ENCODE measurements around the gene ZNF362.

The ZNF362 gene

GRCh38 chr1:33275195-33275594, 18.9 kb downstream of the ZNF362 start:
- Histone ChIP-seq H3K9me3 (ENCODE audit: control insufficient read depth, insufficient read depth, low read depth, low read length) (no peaks in the 10 kb centered on the region), H3K4me1 (ENCODE audit: control insufficient read depth, insufficient read depth, low read length) (peaks cover 14% of the 10 kb centered on the region), H3K4me3 (ENCODE audit: low read depth, low read length) (no peak overlapping the region), H3K9ac (ENCODE audit: low read length) (no peak overlapping the region), H3K27me3 (ENCODE audit: control insufficient read depth, insufficient read depth, low read length) (no peaks in the 10 kb centered on the region), H3K27ac (ENCODE audit: low read depth, low read length) (no peak overlapping the region), H3K36me3 (ENCODE audit: control insufficient read depth, insufficient read depth, low read length) (peaks cover 26% of the 10 kb centered on the region)

GRCh38 chr1:33275706-33276572, 19.6 kb downstream of the ZNF362 start:
- Histone ChIP-seq H3K27ac (ENCODE audit: low read depth, low read length) (no peak overlapping the region), H3K9ac (ENCODE audit: low read length) (no peak overlapping the region), H3K27me3 (ENCODE audit: control insufficient read depth, insufficient read depth, low read length) (no peaks in the 10 kb centered on the region), H3K4me3 (ENCODE audit: low read depth, low read length) (no peak overlapping the region), H3K4me1 (ENCODE audit: control insufficient read depth, insufficient read depth, low read length) (peaks cover 10% of the 10 kb centered on the region), H3K9me3 (ENCODE audit: control insufficient read depth, insufficient read depth, low read depth, low read length) (no peaks in the 10 kb centered on the region), H3K36me3 (ENCODE audit: control insufficient read depth, insufficient read depth, low read length) (peaks cover 25% of the 10 kb centered on the region)

DNA sequence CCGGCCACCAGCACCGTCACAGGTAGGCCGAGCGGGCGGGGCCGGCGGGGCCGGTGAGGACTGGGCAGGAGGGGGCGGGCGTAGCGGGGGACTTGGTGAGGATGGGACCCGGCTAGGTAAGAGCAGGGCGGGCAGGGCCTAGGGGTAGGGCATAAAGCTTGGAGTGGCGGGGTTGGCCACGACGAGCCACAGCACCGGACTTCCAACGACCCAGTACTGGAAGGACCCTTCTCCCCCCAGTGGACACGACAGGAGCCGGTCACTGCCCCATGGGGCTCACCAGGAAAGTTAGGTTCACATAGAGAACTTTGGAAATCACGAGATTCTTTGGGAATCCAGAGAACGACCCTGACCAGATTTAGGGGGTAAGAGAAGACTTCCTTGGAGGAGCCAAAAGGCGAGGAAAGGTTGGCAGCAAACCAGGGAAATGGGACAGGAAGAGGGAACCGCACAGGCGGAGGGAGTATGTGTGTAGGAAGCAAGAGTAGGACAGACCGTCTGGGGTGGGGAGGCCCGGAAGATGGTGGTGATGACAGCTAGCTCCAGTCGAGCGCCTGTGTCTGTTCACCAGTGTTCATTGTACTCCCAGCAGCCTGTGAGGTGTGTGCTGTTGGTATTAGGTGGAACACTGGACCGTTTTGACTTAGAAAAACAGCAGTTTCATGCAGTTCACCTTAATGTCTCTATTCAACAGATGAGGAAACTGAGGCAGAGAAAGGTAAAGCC, 20.4 kb downstream of the ZNF362 start:
- H3K9ac ChIP-seq (ENCODE audit: low read length): no peak overlapping the region
- no peaks in the 10 kb centered on the region for H3K27me3 ChIP-seq (ENCODE audit: control insufficient read depth, insufficient read depth, low read length)
- peaks cover 30% of the 10 kb centered on the region for H3K36me3 ChIP-seq (ENCODE audit: control insufficient read depth, insufficient read depth, low read length)
- H3K4me1 ChIP-seq (ENCODE audit: control insufficient read depth, insufficient read depth, low read length): peaks cover 10% of the 10 kb centered on the region
- H3K27ac ChIP-seq (ENCODE audit: low read depth, low read length): no peak overlapping the region
- no peaks in the 10 kb centered on the region for H3K9me3 ChIP-seq (ENCODE audit: control insufficient read depth, insufficient read depth, low read depth, low read length)
- no peak overlapping the region for H3K4me3 ChIP-seq (ENCODE audit: low read depth, low read length)

GRCh38 chr1:33277488-33278084, 21.3 kb downstream of the ZNF362 start:
- Histone ChIP-seq H3K36me3 (ENCODE audit: control insufficient read depth, insufficient read depth, low read length) (peaks cover 35% of the 10 kb centered on the region), H3K9ac (ENCODE audit: low read length) (no peak overlapping the region), H3K27me3 (ENCODE audit: control insufficient read depth, insufficient read depth, low read length) (no peaks in the 10 kb centered on the region), H3K27ac (ENCODE audit: low read depth, low read length) (no peak overlapping the region), H3K4me3 (ENCODE audit: low read depth, low read length) (no peak overlapping the region), H3K4me1 (ENCODE audit: control insufficient read depth, insufficient read depth, low read length) (peaks cover 10% of the 10 kb centered on the region), H3K9me3 (ENCODE audit: control insufficient read depth, insufficient read depth, low read depth, low read length) (no peaks in the 10 kb centered on the region)

GRCh38 chr1:33280091-33280661, 23.9 kb downstream of the ZNF362 start:
- no peak overlapping the region for H3K27ac ChIP-seq (ENCODE audit: low read depth, low read length)
- no peak overlapping the region for H3K9ac ChIP-seq (ENCODE audit: low read length)
- H3K4me3 ChIP-seq (ENCODE audit: low read depth, low read length): no peak overlapping the region
- no peaks in the 10 kb centered on the region for H3K4me1 ChIP-seq (ENCODE audit: control insufficient read depth, insufficient read depth, low read length)
- no peaks in the 10 kb centered on the region for H3K27me3 ChIP-seq (ENCODE audit: control insufficient read depth, insufficient read depth, low read length)
- H3K9me3 ChIP-seq (ENCODE audit: control insufficient read depth, insufficient read depth, low read depth, low read length): no peaks in the 10 kb centered on the region
- peaks cover 54% of the 10 kb centered on the region for H3K36me3 ChIP-seq (ENCODE audit: control insufficient read depth, insufficient read depth, low read length)

DNA sequence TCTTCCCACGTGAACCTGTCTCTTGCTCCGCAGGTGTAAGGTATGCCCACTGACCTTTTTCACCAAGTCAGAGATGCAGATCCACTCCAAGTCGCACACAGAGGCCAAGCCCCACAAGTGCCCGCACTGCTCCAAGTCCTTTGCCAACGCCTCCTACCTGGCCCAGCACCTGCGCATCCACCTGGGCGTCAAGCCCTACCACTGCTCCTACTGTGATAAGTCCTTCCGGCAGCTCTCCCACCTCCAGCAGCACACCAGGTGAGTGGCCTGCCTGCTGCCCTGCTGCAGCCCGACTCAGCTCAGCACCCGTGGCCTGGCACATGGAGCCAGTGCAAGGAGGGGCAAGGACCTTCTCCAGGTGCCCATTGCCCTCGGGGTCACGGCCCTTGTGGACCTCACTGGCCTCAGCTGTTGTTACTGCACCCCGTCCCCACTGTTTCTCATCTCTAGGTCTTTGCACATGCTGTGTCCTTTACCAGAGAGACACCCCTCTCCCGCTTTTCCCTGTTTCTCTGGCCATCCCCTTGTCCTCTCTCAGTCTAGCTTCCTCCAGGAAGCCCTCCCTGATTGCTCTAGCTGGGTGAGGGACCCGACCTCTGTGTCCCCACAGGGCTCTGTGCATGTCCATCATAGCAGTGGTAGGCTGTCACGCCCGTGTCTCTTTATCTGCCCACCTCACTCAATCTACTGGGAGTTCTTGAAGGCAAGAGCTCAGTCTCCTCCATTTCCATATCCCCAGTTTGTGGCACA, 25.4 kb downstream of the ZNF362 start:
- H3K27ac ChIP-seq (ENCODE audit: low read depth, low read length): no peak overlapping the region
- no peak overlapping the region for H3K9ac ChIP-seq (ENCODE audit: low read length)
- no peaks in the 10 kb centered on the region for H3K4me1 ChIP-seq (ENCODE audit: control insufficient read depth, insufficient read depth, low read length)
- no peak overlapping the region for H3K4me3 ChIP-seq (ENCODE audit: low read depth, low read length)
- H3K9me3 ChIP-seq (ENCODE audit: control insufficient read depth, insufficient read depth, low read depth, low read length): no peaks in the 10 kb centered on the region
- H3K36me3 ChIP-seq (ENCODE audit: control insufficient read depth, insufficient read depth, low read length): peaks cover 55% of the 10 kb centered on the region
- H3K27me3 ChIP-seq (ENCODE audit: control insufficient read depth, insufficient read depth, low read length): no peaks in the 10 kb centered on the region

DNA sequence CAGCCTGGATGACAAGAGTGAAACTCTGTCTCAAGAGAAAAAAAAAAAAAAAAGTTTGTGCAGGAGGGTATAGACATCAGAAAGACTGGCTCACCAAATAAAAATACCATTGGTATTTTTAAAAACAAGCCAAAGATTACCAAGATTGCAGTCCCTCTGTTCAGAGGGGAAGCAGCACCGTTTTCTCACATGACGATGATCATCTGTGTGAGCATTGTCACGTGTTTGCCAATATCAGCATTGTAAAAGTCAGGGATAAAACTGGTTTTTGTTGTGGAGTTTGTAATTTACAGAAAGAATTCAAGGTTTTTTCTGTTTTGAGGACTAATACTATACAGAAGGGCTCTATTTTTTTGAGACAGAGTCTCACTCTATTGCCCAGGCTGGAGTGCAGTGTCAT, 26.5 kb downstream of the ZNF362 start:
- Histone ChIP-seq H3K36me3 (ENCODE audit: control insufficient read depth, insufficient read depth, low read length) (peaks cover 52% of the 10 kb centered on the region), H3K4me3 (ENCODE audit: low read depth, low read length) (no peak overlapping the region), H3K27ac (ENCODE audit: low read depth, low read length) (no peak overlapping the region), H3K9ac (ENCODE audit: low read length) (no peak overlapping the region), H3K9me3 (ENCODE audit: control insufficient read depth, insufficient read depth, low read depth, low read length) (no peaks in the 10 kb centered on the region), H3K4me1 (ENCODE audit: control insufficient read depth, insufficient read depth, low read length) (no peaks in the 10 kb centered on the region), H3K27me3 (ENCODE audit: control insufficient read depth, insufficient read depth, low read length) (no peaks in the 10 kb centered on the region)

GRCh38 chr1:33284049-33284448, 27.8 kb downstream of the ZNF362 start:
- no peak overlapping the region for H3K4me3 ChIP-seq (ENCODE audit: low read depth, low read length)
- H3K27me3 ChIP-seq (ENCODE audit: control insufficient read depth, insufficient read depth, low read length): no peaks in the 10 kb centered on the region
- H3K27ac ChIP-seq (ENCODE audit: low read depth, low read length): no peak overlapping the region
- peaks cover 49% of the 10 kb centered on the region for H3K36me3 ChIP-seq (ENCODE audit: control insufficient read depth, insufficient read depth, low read length)
- H3K4me1 ChIP-seq (ENCODE audit: control insufficient read depth, insufficient read depth, low read length): no peaks in the 10 kb centered on the region
- no peak overlapping the region for H3K9ac ChIP-seq (ENCODE audit: low read length)
- H3K9me3 ChIP-seq (ENCODE audit: control insufficient read depth, insufficient read depth, low read depth, low read length): no peaks in the 10 kb centered on the region

- H3K27me3 ChIP-seq (ENCODE audit: control insufficient read depth, insufficient read depth, low read length): no peaks in the 10 kb centered on the region
- H3K9me3 ChIP-seq (ENCODE audit: control insufficient read depth, insufficient read depth, low read depth, low read length): no peaks in the 10 kb centered on the region
- H3K27ac ChIP-seq (ENCODE audit: low read depth, low read length): no peak overlapping the region
- no peak overlapping the region for H3K4me3 ChIP-seq (ENCODE audit: low read depth, low read length)
- H3K9ac ChIP-seq (ENCODE audit: low read length): no peak overlapping the region
- peaks cover 39% of the 10 kb centered on the region for H3K36me3 ChIP-seq (ENCODE audit: control insufficient read depth, insufficient read depth, low read length)
- H3K4me1 ChIP-seq (ENCODE audit: control insufficient read depth, insufficient read depth, low read length): no peaks in the 10 kb centered on the region
Measured at GRCh38 chr1:33286451-33287185, 30.3 kb downstream of the ZNF362 start.

DNA sequence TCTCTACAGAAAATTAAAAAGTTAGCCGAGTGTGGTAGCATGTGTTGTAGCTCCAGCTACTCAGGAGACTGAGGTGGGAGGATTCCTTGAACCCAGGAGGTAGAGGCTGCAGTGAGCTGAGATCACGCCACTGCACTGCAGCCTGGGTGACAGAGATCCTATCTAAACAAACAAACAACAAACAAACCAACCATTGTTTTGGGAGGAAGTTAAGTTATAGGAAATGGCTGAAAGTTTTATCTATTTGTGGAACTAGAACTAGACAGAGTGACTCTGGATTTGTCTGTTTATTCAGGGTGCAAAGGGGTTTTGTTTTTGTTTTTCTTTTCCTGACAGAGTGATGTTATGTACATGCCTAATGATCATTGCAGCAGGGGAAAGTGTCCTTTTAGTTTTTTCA, 31.0 kb downstream of the ZNF362 start:
- H3K9me3 ChIP-seq (ENCODE audit: control insufficient read depth, insufficient read depth, low read depth, low read length): no peaks in the 10 kb centered on the region
- peaks cover 32% of the 10 kb centered on the region for H3K36me3 ChIP-seq (ENCODE audit: control insufficient read depth, insufficient read depth, low read length)
- no peaks in the 10 kb centered on the region for H3K27me3 ChIP-seq (ENCODE audit: control insufficient read depth, insufficient read depth, low read length)
- no peak overlapping the region for H3K27ac ChIP-seq (ENCODE audit: low read depth, low read length)
- no peak overlapping the region for H3K9ac ChIP-seq (ENCODE audit: low read length)
- H3K4me1 ChIP-seq (ENCODE audit: control insufficient read depth, insufficient read depth, low read length): no peaks in the 10 kb centered on the region
- no peak overlapping the region for H3K4me3 ChIP-seq (ENCODE audit: low read depth, low read length)

Data from HUES6 (cell line).